ENCODE measurements around the gene NAGLU.

NAGLU gene

DNA sequence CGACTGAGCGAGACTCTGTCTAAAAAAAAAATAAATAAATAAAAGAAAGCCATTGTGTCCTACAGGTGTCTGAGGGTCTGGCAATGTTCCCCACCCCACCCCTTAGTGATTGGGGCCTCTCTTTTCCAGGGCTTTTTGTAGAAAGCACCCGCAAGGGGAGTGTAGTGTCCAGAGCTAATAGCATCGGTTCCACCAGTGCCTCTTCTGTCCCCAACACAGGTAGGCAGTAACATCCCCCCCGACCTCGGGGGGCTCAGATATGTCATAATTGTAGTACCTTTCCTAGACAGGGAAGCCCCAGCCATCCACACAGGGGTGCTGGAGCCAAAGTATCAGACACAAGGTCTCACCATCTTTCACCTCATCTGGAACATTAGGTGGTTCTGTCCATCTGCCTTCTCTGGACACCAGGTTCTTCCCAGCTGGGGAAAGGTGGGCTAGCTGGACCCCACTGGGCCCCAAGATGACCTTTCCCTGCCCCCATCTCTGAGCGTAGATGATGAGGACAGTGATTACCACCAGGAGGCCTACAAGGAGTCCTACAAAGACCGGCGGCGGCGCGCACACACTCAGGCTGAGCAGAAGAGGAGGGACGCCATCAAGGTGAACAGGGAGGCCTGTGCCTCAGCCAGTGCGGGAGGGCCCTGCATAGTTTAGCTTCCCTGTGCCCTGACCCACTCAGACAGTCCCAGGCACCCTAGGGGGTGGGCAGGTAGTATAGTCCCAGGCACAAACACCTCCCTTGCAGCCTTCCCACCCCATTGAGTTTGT lies 32.5 kb downstream of the NAGLU start:
- DNase-seq (ENCODE audit: insufficient read length, low spot score) (no peak), FAIRE-seq (no peak)
- TF ChIP-seq POLR2A (IDR thresholded peaks at IDR 0.05; ENCODE audit: low read depth, low read length) (no peak), POLR2AphosphoS5 (IDR thresholded peaks at IDR 0.05; ENCODE audit: low read depth, low read length) (no peak), TAF1 (IDR thresholded peaks at IDR 0.05; ENCODE audit: low read depth, low read length) (no peak), POU2F2 (IDR thresholded peaks at IDR 0.05; ENCODE audit: low read depth, low read length) (no peak), PAX5 (IDR thresholded peaks at IDR 0.05; ENCODE audit: insufficient read depth, low read length, severe bottlenecking) (no peak), SPI1 (IDR thresholded peaks at IDR 0.05; ENCODE audit: low read depth, low read length) (no peak)

GRCh38 chr17:42571435-42572225 lies 35.6 kb downstream of the NAGLU start:
- no peak for FAIRE-seq
- DNase-seq (ENCODE audit: insufficient read length, low spot score): no peak
- TF ChIP-seq PAX5 (IDR thresholded peaks at IDR 0.05; ENCODE audit: insufficient read depth, low read length, severe bottlenecking) (no peak), TAF1 (IDR thresholded peaks at IDR 0.05; ENCODE audit: low read depth, low read length) (no peak), POLR2A (IDR thresholded peaks at IDR 0.05; ENCODE audit: low read depth, low read length) (no peak), POLR2AphosphoS5 (IDR thresholded peaks at IDR 0.05; ENCODE audit: low read depth, low read length) (no peak), SPI1 (IDR thresholded peaks at IDR 0.05; ENCODE audit: low read depth, low read length) (no peak), POU2F2 (IDR thresholded peaks at IDR 0.05; ENCODE audit: low read depth, low read length) (no peak)

DNA sequence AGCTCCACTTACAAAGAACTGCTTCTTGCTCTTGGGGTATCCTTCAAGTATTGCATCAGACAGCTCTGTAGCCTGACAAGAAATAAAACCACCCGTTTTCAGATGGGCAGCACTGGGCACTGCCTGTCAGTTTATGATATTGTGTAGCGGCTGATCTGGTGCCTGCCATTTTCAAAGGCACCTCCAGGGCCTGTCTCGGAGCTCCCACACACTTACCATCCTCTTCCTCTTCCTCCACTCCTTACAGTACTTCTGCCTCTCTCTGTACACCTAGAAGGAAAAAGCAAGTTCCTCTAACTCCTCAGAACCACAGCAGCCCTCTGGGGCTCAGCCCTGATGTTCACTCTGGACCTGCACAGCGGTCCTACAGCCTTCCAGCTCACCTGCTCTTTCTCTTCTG lies 37.1 kb downstream of the NAGLU start:
- DNase-seq (ENCODE audit: insufficient read length, low spot score) (no peak), FAIRE-seq (no peak)
- TF ChIP-seq POLR2A (IDR thresholded peaks at IDR 0.05; ENCODE audit: low read depth, low read length): no peak
- no peak for TF ChIP-seq SPI1 (IDR thresholded peaks at IDR 0.05; ENCODE audit: low read depth, low read length)
- TF ChIP-seq POLR2AphosphoS5 (IDR thresholded peaks at IDR 0.05; ENCODE audit: low read depth, low read length): no peak

DNA sequence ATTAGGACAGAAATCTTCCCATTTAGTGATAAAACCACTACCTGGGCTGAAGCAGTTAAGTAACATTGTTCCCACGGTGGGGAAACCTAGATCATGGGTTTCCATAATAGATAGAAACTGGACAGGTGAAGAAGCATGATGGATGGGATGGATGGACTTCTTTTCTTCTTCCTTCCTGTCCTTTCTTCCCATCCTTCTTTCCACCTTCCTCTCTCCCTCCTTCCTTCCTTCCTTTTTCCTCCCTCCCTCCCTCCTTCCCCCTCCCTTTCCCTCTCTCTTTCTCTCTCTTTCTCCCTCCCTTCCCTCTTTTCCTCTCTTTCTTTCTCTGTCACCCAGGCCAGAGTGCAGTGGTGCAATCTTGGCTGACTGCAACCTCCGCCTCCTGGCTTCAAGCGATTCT lies 38.4 kb downstream of the NAGLU start:
- DNase-seq (ENCODE audit: insufficient read length, low spot score) (no peak), FAIRE-seq (no peak)
- TF ChIP-seq PAX5 (IDR thresholded peaks at IDR 0.05; ENCODE audit: insufficient read depth, low read length, severe bottlenecking) (no peak), POU2F2 (IDR thresholded peaks at IDR 0.05; ENCODE audit: low read depth, low read length) (no peak), TAF1 (IDR thresholded peaks at IDR 0.05; ENCODE audit: low read depth, low read length) (no peak), POLR2AphosphoS5 (IDR thresholded peaks at IDR 0.05; ENCODE audit: low read depth, low read length) (no peak), POLR2A (IDR thresholded peaks at IDR 0.05; ENCODE audit: low read depth, low read length) (no peak), SPI1 (IDR thresholded peaks at IDR 0.05; ENCODE audit: low read depth, low read length) (no peak)

- TF ChIP-seq POLR2AphosphoS5 (IDR thresholded peaks at IDR 0.05; ENCODE audit: low read depth, low read length) (no peak), TAF1 (IDR thresholded peaks at IDR 0.05; ENCODE audit: low read depth, low read length) (no peak), POU2F2 (IDR thresholded peaks at IDR 0.05; ENCODE audit: low read depth, low read length) (no peak), PAX5 (IDR thresholded peaks at IDR 0.05; ENCODE audit: insufficient read depth, low read length, severe bottlenecking) (no peak), POLR2A (IDR thresholded peaks at IDR 0.05; ENCODE audit: low read depth, low read length) (no peak), SPI1 (IDR thresholded peaks at IDR 0.05; ENCODE audit: low read depth, low read length) (no peak)
- DNase-seq (ENCODE audit: insufficient read length, low spot score): no peak
- no peak for FAIRE-seq
These were observed 41.1 kb downstream of the NAGLU start for GRCh38 chr17:42577140-42577531.

GRCh38 chr17:42577532-42578281 lies 41.7 kb downstream of the NAGLU start, which contains the start of gene PSMC3IP:
PSMC3IP (minus strand) TSS chr17:42577729; CDS start chr17:42577686, 43 bp downstream.
- TF ChIP-seq POLR2AphosphoS5 (IDR thresholded peaks at IDR 0.05; ENCODE audit: low read depth, low read length): peak; percentile 92
- TF ChIP-seq POU2F2 (IDR thresholded peaks at IDR 0.05; ENCODE audit: low read depth, low read length): peak; percentile 76; the same call in 1 of the 2 replicates
- no peak for TF ChIP-seq PAX5 (IDR thresholded peaks at IDR 0.05; ENCODE audit: insufficient read depth, low read length, severe bottlenecking)
- no peak for TF ChIP-seq SPI1 (IDR thresholded peaks at IDR 0.05; ENCODE audit: low read depth, low read length)
- peak; percentile 92 for TF ChIP-seq TAF1 (IDR thresholded peaks at IDR 0.05; ENCODE audit: low read depth, low read length)
- peak; percentile 93 for TF ChIP-seq POLR2A (IDR thresholded peaks at IDR 0.05; ENCODE audit: low read depth, low read length)
- FAIRE-seq (peak; percentile 94), DNase-seq (ENCODE audit: insufficient read length, low spot score) (peak; percentile 94)

GRCh38 chr17:42578282-42578869 lies 42.3 kb downstream of the NAGLU start:
- FAIRE-seq (peak; percentile 92), DNase-seq (ENCODE audit: insufficient read length, low spot score) (peak; percentile 66)
- TF ChIP-seq POLR2AphosphoS5 (IDR thresholded peaks at IDR 0.05; ENCODE audit: low read depth, low read length): no peak

GRCh38 chr17:42579794-42580551 lies 43.9 kb downstream of the NAGLU start:
- DNase-seq (ENCODE audit: insufficient read length, low spot score): no peak
- peak; percentile 26 for FAIRE-seq
- TF ChIP-seq PAX5 (IDR thresholded peaks at IDR 0.05; ENCODE audit: insufficient read depth, low read length, severe bottlenecking): no peak
- TF ChIP-seq POU2F2 (IDR thresholded peaks at IDR 0.05; ENCODE audit: low read depth, low read length): no peak
